NAMALWA (cell line): ENCODE data around the gene UNC13C.

Experiments used
- DNase-seq: peaks from one replicate; pipeline ENCODE4 v3.0.0-alpha.2; 2015; ENCODE audit warnings: low spot score

Gene UNC13C

DNA sequence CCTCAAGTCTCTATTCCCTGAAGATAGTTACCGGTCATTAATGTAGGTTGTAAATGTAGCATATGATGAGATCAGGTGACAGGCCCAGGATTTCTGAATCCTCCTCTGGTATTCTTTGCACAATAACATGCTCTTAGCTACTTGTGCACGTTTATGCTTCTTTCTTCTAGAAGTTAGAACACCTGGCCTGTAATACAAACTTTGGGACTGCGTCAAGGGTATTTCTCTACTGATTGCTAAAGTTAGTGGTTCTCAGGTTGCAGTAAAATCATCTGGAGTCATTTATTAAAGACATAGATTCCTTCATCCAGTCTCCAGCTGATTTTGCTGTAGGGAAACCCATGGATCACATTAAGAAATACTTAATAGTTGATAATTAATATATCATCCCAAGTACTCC is 48.0 kb downstream of the UNC13C start:
- no peak for DNase-seq

DNA sequence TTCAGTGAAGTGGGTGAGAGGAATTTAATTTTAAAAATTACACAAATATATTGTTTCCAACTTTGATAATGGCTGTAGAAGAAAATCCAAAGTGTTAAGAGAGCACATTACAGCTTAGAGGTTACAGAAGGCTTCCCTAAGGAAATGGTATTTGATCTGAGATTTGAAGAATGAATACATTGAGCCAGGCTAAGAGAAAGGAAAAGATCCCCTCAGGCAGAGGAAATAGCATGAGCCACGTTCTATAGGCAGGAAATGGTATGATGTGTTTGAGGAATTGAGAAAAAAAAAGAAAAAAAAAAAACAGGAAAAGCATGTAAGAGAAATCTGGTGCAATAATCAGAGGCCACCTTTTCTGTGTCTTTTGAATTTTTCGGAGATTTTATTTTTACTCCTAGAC is 48.6 kb downstream of the UNC13C start:
- no peak for DNase-seq

DNA sequence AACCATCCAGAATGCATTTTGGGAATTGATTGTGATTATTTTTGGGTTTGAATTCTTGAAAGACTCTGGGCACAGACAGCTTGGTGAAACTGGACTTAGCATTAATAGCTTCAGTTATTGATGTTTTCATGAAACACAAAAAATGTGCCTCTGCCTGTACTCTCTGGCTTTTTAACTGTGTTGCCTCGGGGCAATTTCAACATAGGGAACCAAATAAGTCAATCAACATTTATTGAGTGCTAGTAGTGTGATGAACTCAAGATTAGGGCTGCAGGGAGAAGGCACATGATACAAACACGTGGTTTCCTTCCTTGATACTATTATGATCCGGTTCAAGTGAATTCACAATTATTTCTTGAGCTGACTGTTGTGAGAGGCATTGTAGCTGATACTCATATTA is 50.8 kb downstream of the UNC13C start:
- DNase-seq: no peak

GRCh38 chr15:54032066-54032465 is 53.8 kb downstream of the UNC13C start:
- DNase-seq: no peak

DNA sequence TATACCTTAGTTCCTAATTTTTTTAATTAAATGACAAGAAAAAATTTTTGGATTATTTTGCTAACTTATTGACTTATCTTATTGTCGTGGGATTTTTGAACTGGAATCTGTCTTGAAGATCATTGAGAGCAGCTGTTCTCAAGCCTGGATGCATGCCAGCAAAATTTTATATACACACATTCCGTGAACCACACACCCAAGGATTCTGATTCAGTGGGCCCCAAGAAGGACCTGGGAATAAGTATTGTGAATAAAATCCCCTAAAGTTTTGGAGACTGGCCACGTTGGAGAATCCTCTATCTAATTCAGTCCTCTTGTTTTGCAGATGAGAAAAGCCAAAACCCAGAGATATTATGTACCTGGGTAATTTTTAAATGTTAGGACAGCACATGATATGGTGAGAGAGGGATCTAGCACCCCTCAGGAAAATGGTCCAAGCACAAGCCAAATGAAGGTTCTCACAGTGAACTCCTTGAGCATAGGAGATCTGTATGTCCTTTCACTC is 55.2 kb downstream of the UNC13C start:
- DNase-seq: no peak

DNA sequence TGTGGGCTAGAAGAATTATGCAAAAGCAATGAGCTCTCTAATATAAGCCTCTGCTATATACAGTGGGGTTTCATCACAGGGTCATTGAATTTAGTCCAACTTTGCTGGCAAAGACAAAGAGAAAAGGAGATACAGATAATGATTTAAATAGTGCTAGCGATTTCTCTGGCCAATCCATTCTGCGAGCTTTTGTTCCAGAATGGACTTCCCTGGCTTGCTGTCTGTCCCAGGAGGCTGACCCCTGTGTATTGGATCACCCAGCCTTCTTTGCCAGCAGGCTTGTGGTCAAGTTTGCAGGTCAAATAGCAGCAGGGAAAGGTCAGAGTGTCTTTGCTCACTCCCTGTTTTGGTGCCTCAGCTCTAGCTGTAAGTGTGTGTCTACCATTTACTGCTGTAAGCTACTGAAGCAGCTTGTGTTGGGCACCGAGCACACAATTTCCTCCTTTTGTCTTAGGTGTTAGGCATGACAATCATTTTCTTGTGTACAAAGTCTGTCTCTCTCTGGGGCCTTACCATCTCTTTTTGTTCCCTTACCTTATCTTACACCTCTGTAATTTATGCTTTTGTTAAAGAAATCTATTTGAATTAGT is 55.7 kb downstream of the UNC13C start:
- DNase-seq: no peak

DNA sequence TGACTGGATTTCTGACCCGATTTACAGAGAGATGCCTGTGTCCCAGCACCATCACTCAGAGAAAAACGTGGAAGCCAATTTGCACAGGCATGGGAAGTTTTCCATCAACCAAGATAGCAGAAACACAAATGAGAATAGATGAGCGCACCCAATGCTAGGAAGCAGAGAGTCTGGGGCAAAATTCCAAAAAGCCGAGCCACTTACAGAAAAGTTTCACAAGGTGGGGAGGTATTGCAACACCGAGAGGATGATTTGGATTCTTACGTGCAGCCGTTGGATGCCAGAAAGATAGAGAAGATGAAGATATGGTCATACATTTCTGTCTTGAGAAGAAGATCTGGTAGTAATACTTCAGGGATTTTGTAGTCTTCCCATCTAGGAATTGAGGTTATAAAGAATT is 57.4 kb downstream of the UNC13C start:
- DNase-seq: no peak

DNA sequence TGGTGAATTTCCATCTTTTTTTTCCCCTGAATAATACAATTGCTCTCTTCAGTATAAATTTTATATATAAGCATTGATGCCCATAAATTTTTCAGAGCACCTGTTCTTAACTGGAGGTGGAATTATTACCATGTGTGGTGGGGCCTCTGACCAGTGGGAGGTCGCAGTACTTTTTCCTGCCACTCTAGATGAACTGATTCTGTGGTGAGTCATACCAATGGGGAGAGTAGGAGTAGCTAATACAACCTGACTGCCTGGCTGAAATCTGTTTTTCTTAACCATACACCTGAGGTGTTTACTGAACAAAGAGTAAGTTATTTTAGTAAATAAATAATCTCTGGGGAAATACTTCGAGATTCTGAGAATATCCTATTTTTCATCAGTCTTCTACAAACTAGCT is 67.2 kb downstream of the UNC13C start:
- no peak for DNase-seq

DNA sequence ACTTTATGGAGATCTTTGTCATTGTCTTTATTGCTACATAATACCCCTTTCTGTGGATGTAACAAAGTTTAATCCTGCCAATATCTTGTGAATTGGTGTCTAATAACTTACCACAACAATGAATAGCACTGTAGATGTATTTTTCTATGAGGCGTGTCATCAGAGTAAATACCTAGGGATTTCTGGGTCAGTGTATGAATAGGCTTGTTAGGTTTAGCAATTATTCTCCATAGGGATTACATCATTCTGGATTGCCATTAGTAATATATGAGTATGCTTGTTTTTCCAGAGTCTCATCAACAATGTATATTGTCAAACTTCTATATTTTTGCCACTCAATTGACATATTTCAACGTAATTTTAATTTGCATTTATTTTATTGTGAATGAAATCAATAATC is 67.9 kb downstream of the UNC13C start:
- DNase-seq: no peak

- DNase-seq: no peak
Measured at GRCh38 chr15:54064365-54064764, 86.1 kb downstream of the UNC13C start.

- no peak for DNase-seq
Measured at GRCh38 chr15:54066403-54066802, 88.2 kb downstream of the UNC13C start.

GRCh38 chr15:54082836-54083492 is 104.7 kb downstream of the UNC13C start:
- peak; percentile 62 for DNase-seq

DNA sequence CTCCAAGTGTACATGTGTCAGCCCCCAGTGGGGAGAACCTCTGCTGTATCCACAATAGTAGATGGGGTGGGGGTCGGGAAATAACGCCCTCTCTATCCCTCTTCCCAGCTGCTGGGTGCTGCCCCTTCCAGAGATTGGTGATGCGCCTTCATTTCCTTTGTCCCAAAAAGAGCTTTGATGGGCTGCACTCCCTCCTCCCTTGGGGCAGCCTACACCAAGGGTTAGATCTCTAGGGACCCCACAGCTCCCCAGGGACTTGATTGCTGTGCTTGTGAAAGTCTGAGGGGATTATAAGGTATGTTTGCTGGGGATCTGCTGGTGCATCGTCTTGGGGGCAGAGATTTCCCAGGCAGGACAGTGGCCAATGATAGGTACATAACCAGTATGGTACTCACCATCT is 105.3 kb downstream of the UNC13C start:
- DNase-seq: no peak

DNA sequence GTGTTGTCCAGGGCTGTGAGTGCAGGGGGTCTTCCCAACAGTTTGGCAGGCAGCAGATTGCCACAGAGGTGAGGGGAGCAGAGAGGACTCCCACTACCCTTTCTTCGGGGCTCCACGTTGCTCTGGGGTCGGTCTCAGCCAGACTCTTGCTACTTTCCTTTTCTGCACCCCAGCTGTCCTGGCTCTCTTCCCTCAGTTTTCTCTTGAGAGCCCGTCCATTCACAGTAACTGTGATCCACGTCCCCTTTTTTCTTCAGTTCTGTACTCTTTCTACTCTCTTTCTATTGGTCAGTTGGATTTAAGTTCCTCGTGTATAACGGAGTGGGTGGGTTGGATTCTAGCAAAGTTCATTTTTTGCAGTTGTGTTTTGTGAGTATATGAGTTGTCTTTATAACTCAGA is 105.8 kb downstream of the UNC13C start:
- no peak for DNase-seq

- no peak for DNase-seq
Measured at GRCh38 chr15:54088837-54089236, 110.6 kb downstream of the UNC13C start.

- DNase-seq: no peak
Measured at GRCh38 chr15:54089776-54090175, 111.5 kb downstream of the UNC13C start.

DNA sequence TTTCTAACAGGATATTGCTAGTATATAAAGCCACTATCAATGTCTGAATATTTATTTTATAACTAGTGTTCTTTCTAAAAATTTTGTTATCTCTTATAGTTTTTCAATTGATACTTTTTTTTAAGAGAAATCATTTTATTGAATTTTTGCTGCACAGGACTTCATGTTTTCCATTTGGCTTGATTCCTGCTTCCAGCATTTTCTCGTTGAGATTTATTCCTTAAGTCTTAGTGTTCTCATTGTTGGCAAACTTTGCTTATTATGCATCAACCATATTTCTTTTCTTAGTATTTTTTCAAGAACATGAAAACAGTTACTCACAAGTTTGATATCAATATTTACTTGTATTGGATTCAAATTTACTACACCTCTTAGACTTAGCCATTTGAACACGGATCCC is 113.4 kb downstream of the UNC13C start:
- DNase-seq: no peak

GRCh38 chr15:54094661-54095060 is 116.4 kb downstream of the UNC13C start:
- DNase-seq: no peak

DNA sequence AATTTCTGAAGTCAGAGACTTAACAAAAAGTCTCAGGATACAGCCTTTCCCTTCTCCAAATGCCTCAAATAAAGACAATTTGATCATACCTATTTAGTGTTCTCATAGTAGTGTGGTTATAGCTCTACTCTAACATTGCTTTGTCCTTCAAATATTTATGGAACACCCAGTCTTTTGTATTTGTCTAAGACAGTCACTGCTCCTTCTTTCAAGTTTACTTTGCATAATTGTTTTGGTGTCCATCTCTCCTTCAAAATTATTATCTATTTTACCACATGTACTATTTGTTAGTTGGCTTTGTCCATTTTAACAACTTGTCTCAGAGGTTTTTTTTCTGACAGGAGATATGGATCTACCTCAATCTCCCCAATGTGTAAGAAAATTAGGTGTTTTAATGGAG is 118.8 kb downstream of the UNC13C start:
- DNase-seq: no peak

- DNase-seq: no peak
Measured at GRCh38 chr15:54099010-54099409, 120.8 kb downstream of the UNC13C start.

GRCh38 chr15:54101664-54102270 is 123.5 kb downstream of the UNC13C start:
- DNase-seq: no peak

DNA sequence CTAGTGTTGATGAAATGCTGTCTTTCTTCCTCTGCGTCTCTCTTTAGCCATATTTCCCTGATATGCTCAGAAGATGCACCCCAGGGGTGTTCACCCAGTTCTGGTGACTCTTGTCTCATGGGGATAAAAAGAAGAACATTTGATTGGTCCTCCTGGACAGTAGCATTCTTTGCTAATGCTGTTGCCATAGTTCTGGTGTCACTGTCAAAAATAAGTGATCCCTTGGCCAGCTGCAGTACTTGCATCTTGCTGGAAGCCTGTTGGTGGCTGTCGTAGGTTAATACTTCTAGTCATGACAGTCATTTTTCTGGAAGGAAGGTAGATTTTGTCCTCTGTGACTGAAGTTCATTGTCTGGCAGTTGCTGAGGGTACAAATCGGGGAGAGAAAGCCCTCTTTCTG is 124.5 kb downstream of the UNC13C start:
- DNase-seq: no peak

GRCh38 chr15:54109014-54109413 is 130.8 kb downstream of the UNC13C start:
- DNase-seq: no peak

GRCh38 chr15:54119051-54119450 is 140.8 kb downstream of the UNC13C start:
- no peak for DNase-seq
